Osteocyte (in vitro differentiated cells): ENCODE data around the gene TMEM128. TPM values are rescaled to one million over a fixed set of nuclear protein-coding genes. Genes with fewer than 3 reads are reported as not detected.
"Not testable (repeated sequence)": the region's sequence is repeated elsewhere in the genome, so short reads cannot be mapped to it uniquely, and the experiment has no call there.

ENCODE experiments used
- DNase-seq: peaks from one replicate; pipeline ENCODE4 v3.0.0; 2021; ENCODE audit warnings: mixed read lengths; ENCODE audit not compliant: unreplicated experiment; ENCODE audit errors: extremely low spot score
- H3K27ac Mint-ChIP-seq: one replicate; pipeline ENCODE4 v1.8.0; 2021; ENCODE audit warnings: mild to moderate bottlenecking, mixed read lengths; ENCODE audit not compliant: unreplicated experiment
- H3K27me3 Mint-ChIP-seq: one replicate; pipeline ENCODE4 v1.8.0; 2021; ENCODE audit warnings: mixed read lengths; ENCODE audit not compliant: unreplicated experiment
- H3K36me3 Mint-ChIP-seq: one replicate; pipeline ENCODE4 v1.8.0; 2021; ENCODE audit warnings: mixed read lengths; ENCODE audit not compliant: unreplicated experiment
- H3K4me1 Mint-ChIP-seq: one replicate; pipeline ENCODE4 v1.8.0; 2021; ENCODE audit warnings: mixed read lengths; ENCODE audit not compliant: unreplicated experiment
- H3K4me3 Mint-ChIP-seq: one replicate; pipeline ENCODE4 v1.8.0; 2021; ENCODE audit warnings: mild to moderate bottlenecking, moderate library complexity, mixed read lengths; ENCODE audit not compliant: unreplicated experiment
- H3K9me3 Mint-ChIP-seq: one replicate; pipeline ENCODE4 v1.8.0; 2021; ENCODE audit warnings: mixed read lengths; ENCODE audit not compliant: unreplicated experiment
- CTCF ChIP-seq: fragments of 200-600 bp; sonication (generic); IDR thresholded peaks from 2 replicates; pipeline ENCODE4 v1.5.0; 2021; ENCODE audit warnings: antibody characterized with exemption, mild to moderate bottlenecking, moderate library complexity
- total RNA-seq: library from RNA; stranded (reverse); gene quantifications from 2 replicates; pipeline ENCODE4 v1.2.1, GENCODE V29; 2021

TMEM128 gene
- total RNA-seq, 1 donor from 2014 or later = 25.7 TPM

DNA sequence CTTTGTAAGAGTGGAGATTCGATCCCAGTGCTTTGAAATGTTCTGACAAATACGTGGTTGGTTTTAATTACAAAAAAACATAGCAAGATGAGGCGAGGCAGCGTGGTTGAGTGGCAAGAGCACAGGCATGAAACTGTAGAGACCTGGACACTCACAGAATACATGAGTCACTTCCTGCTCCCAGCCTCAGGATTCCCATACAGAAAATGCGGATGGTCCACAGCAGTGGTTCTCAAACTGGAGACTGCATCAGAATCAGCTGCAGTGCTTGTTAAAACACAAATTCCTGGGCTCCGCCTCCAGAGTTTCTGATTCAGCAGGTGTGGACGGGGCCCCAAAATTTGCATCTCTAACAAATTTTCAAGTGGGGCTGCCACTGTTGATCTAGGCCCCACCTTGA is 31.4 kb downstream of the TMEM128 start:
- Mint-ChIP-seq H3K27me3 (peaks cover 18% of the 10 kb centered on the region), H3K4me1 (peaks cover 5% of the 10 kb centered on the region), H3K36me3 (no peaks in the 10 kb centered on the region), H3K9me3 (no peaks in the 10 kb centered on the region), H3K27ac (no peak overlapping the region), H3K4me3 (no peak overlapping the region)
- no peak for DNase-seq
- no peak for TF ChIP-seq CTCF

GRCh38 chr4:4213674-4214073 is 34.3 kb downstream of the TMEM128 start:
- H3K9me3 Mint-ChIP-seq, H3K36me3 Mint-ChIP-seq, H3K27ac Mint-ChIP-seq, H3K4me3 Mint-ChIP-seq, H3K4me1 Mint-ChIP-seq, DNase-seq: not testable (repeated sequence)
- peaks cover 31% of the 10 kb centered on the region for H3K27me3 Mint-ChIP-seq

GRCh38 chr4:4206204-4206603 is 41.8 kb downstream of the TMEM128 start:
- Mint-ChIP-seq H3K4me3 (no peak overlapping the region), H3K36me3 (no peaks in the 10 kb centered on the region), H3K27ac (no peak overlapping the region), H3K27me3 (peaks cover 58% of the 10 kb centered on the region), H3K9me3 (no peaks in the 10 kb centered on the region), H3K4me1 (no peaks in the 10 kb centered on the region)
- no peak for TF ChIP-seq CTCF
- no peak for DNase-seq

GRCh38 chr4:4204401-4204745 is 43.6 kb downstream of the TMEM128 start:
- Mint-ChIP-seq H3K27me3 (peaks cover 46% of the 10 kb centered on the region), H3K27ac (no peak overlapping the region), H3K9me3 (no peaks in the 10 kb centered on the region), H3K4me1 (no peaks in the 10 kb centered on the region), H3K36me3 (no peaks in the 10 kb centered on the region), H3K4me3 (no peak overlapping the region)
- TF ChIP-seq CTCF = no peak
- no peak for DNase-seq

GRCh38 chr4:4203688-4204400 is 44.2 kb downstream of the TMEM128 start:
- H3K27ac Mint-ChIP-seq = no peak overlapping the region
- no peak overlapping the region for H3K4me3 Mint-ChIP-seq
- no peaks in the 10 kb centered on the region for H3K4me1 Mint-ChIP-seq
- H3K9me3 Mint-ChIP-seq = no peaks in the 10 kb centered on the region
- DNase-seq = no peak
- H3K36me3 Mint-ChIP-seq = no peaks in the 10 kb centered on the region
- no peak for TF ChIP-seq CTCF
- peaks cover 45% of the 10 kb centered on the region for H3K27me3 Mint-ChIP-seq

- Mint-ChIP-seq H3K36me3 (no peaks in the 10 kb centered on the region), H3K27ac (no peak overlapping the region), H3K9me3 (no peaks in the 10 kb centered on the region), H3K4me3 (no peak overlapping the region), H3K27me3 (peaks cover 39% of the 10 kb centered on the region), H3K4me1 (no peaks in the 10 kb centered on the region)
- no peak for TF ChIP-seq CTCF
- DNase-seq = no peak
These were observed 45.5 kb downstream of the TMEM128 start for GRCh38 chr4:4202510-4202909.
